ENCODE measurements around the gene CEP128. TPM values are rescaled to one million over a fixed set of nuclear protein-coding genes. Genes with fewer than 3 reads are reported as not detected.

The CEP128 gene
- total RNA-seq, 4 donors from 2014 or later, result 3.5 to 12.9 (median 9.7) TPM

DNA sequence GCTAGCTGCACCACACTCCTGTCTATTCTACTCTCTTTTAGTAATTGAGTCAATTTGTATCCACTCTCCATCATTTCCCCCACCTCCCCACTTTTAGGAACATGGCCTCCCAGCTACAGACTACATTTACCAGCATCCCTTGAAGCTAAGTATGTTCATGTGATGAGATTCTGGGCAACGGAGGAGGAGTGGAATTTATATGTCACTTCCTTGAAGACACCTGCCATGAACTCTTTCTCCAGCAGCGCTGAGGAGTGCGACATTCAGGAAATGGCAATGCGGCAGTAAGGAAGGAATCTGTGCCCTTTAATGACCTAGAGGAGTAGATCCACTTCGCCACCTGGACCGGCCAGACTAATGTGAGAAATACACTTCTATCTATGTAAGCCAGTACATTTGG, 486.5 kb downstream of the CEP128 start:
- TF ChIP-seq EP300 (IDR thresholded peaks at IDR 0.05), result no peak
- TF ChIP-seq, protein P1, sequence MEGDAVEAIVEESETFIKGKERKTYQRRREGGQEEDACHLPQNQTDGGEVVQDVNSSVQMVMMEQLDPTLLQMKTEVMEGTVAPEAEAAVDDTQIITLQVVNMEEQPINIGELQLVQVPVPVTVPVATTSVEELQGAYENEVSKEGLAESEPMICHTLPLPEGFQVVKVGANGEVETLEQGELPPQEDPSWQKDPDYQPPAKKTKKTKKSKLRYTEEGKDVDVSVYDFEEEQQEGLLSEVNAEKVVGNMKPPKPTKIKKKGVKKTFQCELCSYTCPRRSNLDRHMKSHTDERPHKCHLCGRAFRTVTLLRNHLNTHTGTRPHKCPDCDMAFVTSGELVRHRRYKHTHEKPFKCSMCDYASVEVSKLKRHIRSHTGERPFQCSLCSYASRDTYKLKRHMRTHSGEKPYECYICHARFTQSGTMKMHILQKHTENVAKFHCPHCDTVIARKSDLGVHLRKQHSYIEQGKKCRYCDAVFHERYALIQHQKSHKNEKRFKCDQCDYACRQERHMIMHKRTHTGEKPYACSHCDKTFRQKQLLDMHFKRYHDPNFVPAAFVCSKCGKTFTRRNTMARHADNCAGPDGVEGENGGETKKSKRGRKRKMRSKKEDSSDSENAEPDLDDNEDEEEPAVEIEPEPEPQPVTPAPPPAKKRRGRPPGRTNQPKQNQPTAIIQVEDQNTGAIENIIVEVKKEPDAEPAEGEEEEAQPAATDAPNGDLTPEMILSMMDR (IDR thresholded peaks at IDR 0.05), result no peak
- TF ChIP-seq POLR2A (IDR thresholded peaks at IDR 0.05; ENCODE audit: low read depth), result no peak
- no peak for TF ChIP-seq POLR2AphosphoS5 (IDR thresholded peaks at IDR 0.05)
- Histone ChIP-seq H3K4me3 (no peak overlapping the region), H3K27ac (replicated peaks in 1 of 4) (no peak overlapping the region), H3K4me1 (peaks cover 0 to 6% (median 4%) of the 10 kb centered on the region in 4 donors), H3K36me3 (no peaks in the 10 kb centered on the region), H3K27me3 (no peaks in the 10 kb centered on the region), H3K9me3 (no peaks in the 10 kb centered on the region)
- intact Hi-C loops (cut with DNase I), result no loop called here
- WGBS, result 79% methylated on average over 6 of the region's 6 CpGs
- DNase-seq (ENCODE audit: extremely low spot score), result no peak

DNA sequence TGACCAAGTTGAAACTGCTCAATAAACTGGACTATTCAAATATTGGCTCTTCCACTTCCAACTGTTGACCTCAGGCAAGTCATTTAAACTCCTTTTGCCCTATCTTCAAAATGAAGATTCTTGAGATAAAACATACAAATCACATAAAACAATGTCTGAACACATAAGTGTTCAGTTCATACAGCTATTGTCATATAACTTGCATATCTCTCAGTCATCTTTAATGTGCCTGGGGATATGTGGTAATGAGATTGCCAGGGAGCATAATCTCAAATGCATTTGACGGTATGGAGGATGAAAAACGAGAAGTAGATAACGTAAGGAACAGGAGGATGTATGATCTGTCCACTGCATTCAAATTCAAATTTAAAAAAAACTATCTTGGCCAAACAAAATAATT, 493.3 kb downstream of the CEP128 start:
- H3K36me3 ChIP-seq, result no peaks in the 10 kb centered on the region
- H3K4me3 ChIP-seq, result no peak overlapping the region
- no peak for DNase-seq (ENCODE audit: extremely low spot score)
- no peaks in the 10 kb centered on the region for H3K27me3 ChIP-seq
- H3K27ac ChIP-seq (replicated peaks in 1 of 4), result no peak overlapping the region
- H3K9me3 ChIP-seq, result no peaks in the 10 kb centered on the region
- intact Hi-C loops (cut with DNase I), result no loop called here
- H3K4me1 ChIP-seq, result peaks cover 0 to 9% (median 6%) of the 10 kb centered on the region in 4 donors
- TF ChIP-seq, protein P1 (IDR thresholded peaks at IDR 0.05), result no peak
- no peak for TF ChIP-seq POLR2A (IDR thresholded peaks at IDR 0.05; ENCODE audit: low read depth)
- TF ChIP-seq EP300 (IDR thresholded peaks at IDR 0.05), result no peak
- WGBS, result 93% methylated on average over 3 of the region's 3 CpGs

DNA sequence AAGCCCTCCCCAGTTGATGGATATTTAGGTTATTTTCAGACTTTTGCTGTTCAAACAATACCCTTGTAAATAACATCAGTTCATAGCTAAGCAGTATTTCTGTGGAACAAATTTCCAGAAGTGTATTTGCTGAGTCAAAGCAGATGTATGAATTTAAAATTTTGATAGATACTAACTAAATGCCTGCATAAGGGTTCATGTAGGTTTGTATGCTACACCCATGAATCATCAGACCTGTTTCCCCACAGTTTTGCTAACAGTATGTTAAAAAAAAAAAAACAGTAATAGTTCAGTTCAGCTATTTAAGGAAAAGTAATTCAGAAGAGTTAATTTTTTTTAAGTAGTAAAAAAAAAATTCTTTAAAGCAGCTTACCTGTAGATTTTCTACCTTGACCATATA, 494.1 kb downstream of the CEP128 start:
- intact Hi-C loops (cut with DNase I), result no loop called here
- Histone ChIP-seq H3K9me3 (no peaks in the 10 kb centered on the region), H3K27me3 (no peaks in the 10 kb centered on the region), H3K4me1 (peaks cover 0 to 9% (median 6%) of the 10 kb centered on the region in 4 donors), H3K4me3 (no peak overlapping the region), H3K36me3 (no peaks in the 10 kb centered on the region), H3K27ac (replicated peaks in 1 of 4) (no peak overlapping the region)
- TF ChIP-seq EP300 (IDR thresholded peaks at IDR 0.05), result no peak
- TF ChIP-seq POLR2AphosphoS5 (IDR thresholded peaks at IDR 0.05), result no peak
- TF ChIP-seq, protein P1 (IDR thresholded peaks at IDR 0.05), result no peak
- no peak for TF ChIP-seq POLR2A (IDR thresholded peaks at IDR 0.05; ENCODE audit: low read depth)
- DNase-seq (ENCODE audit: extremely low spot score), result no peak

Small RNA genes lying within 50 kb of the gene (small RNA-seq; reads per million reads assigned to genes)
- gene AC022404.1, result 0 reads per million in 3 donors

Other genes starting within 250 kb of the CEP128 start
- gene TSHR, start 13.9 kb upstream of the CEP128 start, total RNA-seq, result under 1 TPM in 1 of 4 donors, not detected in 3; 0.17 TPM